K562 (cell line): ENCODE data around the gene NUAK1. TPM values are rescaled to one million over a fixed set of nuclear protein-coding genes. Genes with fewer than 3 reads are reported as not detected.

ENCODE experiments used
- ATAC-seq: fragments of 200-7000 bp; cut with Tn5 transposase; 3 replicates; pipeline ENCODE4 v1.9.1; 2020; ENCODE audit warnings: moderate library complexity
- BruUV-seq: library from RNA; stranded (reverse); fragments of 400-500 nt; replicated peaks from 2 replicates; lab custom pipeline; 2021; lab: Mats Ljungman, UMichigan
- CTCF ChIA-PET: fragments of 300-600 bp; formaldehyde crosslinking; extraction: SDS; loops from one replicate; lab custom pipeline; 2021; ENCODE audit warnings: low intra/inter-chr PET ratio; lab: Yijun Ruan, JAX
- POLR2A ChIA-PET: fragments of 300-600, 350-650 bp; sonication (Branson Sonifier 250); formaldehyde crosslinking; extraction: SDS; loops from one replicate; lab custom pipeline; 2021; ENCODE audit warnings: antibody characterized with exemption, inconsistent platforms; lab: Yijun Ruan, JAX
- DNase-seq, 4 experiments: peaks; one replicate each; pipeline versions ENCODE4 v3.0.0 to v3.0.0-alpha.2; 2011 to 2018; ENCODE audit warnings: low spot score in 3 of 4, mixed read lengths in 3 of 4; ENCODE audit errors: extremely low read depth in 1 of 4
- FAIRE-seq: peaks from 2 replicates; lab custom pipeline; 2011; peaks lifted over from hg19 to GRCh38; lab: Jason Lieb, UNC
- H2AFZ ChIP-seq: 2 replicates; pipeline ENCODE4 v1.6.0; 2011; ENCODE audit warnings: low read depth, low read length, control low read depth, inconsistent platforms
- H3K27ac ChIP-seq: fragments of 200-600 bp; 3 replicates; pipeline ENCODE4 v1.8.0; 2011; ENCODE audit warnings: low read depth, mild to moderate bottlenecking, control low read depth, inconsistent platforms, low read length, moderate library complexity, mixed read lengths; ENCODE audit errors: extremely low read depth
- H3K27me3 ChIP-seq, 2 experiments: fragments of 300-600 bp in 1 of 2; 2 replicates in 1 of 2; 3 replicates in 1 of 2; pipeline versions ENCODE4 v1.6.0 to v1.8.0; 2011; ENCODE audit warnings: inconsistent platforms in 2 of 2, low read length in 2 of 2, mild to moderate bottlenecking in 1 of 2, mixed read lengths in 1 of 2, moderate library complexity in 1 of 2; ENCODE audit not compliant: control insufficient read depth in 2 of 2, insufficient read depth in 2 of 2
- H3K36me3 ChIP-seq: fragments of 300-600 bp; 3 replicates; pipeline ENCODE4 v1.8.0; 2011; ENCODE audit warnings: mild to moderate bottlenecking, low read length, inconsistent platforms; ENCODE audit not compliant: control insufficient read depth, insufficient read depth
- H3K4me1 ChIP-seq, 2 experiments: fragments of 200-600 bp in 1 of 2; replicated peaks in 1 of 2; 2 replicates in 1 of 2; 3 replicates in 1 of 2; pipeline versions ENCODE4 v1.5.1 to v1.8.0; 2011; ENCODE audit warnings: inconsistent platforms in 2 of 2, low read length in 2 of 2, mild to moderate bottlenecking in 1 of 2, mixed read lengths in 1 of 2, moderate library complexity in 1 of 2; ENCODE audit not compliant: control insufficient read depth in 2 of 2, insufficient read depth in 2 of 2
- H3K4me2 ChIP-seq: 2 replicates; pipeline ENCODE4 v1.6.1; 2011; ENCODE audit warnings: low read length, control low read depth, inconsistent platforms, mixed read lengths; ENCODE audit not compliant: insufficient read depth
- H3K4me3 ChIP-seq: fragments of 200-600 bp; sonication (generic), shearing (Covaris generic); 2 replicates; pipeline ENCODE4 v1.5.1; 2016; ENCODE audit warnings: control low read depth, inconsistent platforms
- H3K79me2 ChIP-seq: fragments of 200-600 bp; 3 replicates; pipeline ENCODE4 v1.8.0; 2011; ENCODE audit warnings: low read length, inconsistent platforms; ENCODE audit not compliant: control insufficient read depth, insufficient read depth
- H3K9ac ChIP-seq, 2 experiments: 2 replicates each; pipeline versions ENCODE4 v1.6.0 to v1.6.1; 2011; ENCODE audit warnings: low read depth in 2 of 2, low read length in 2 of 2, control low read depth in 1 of 2, inconsistent platforms in 1 of 2, mild to moderate bottlenecking in 1 of 2, mixed read lengths in 1 of 2; ENCODE audit not compliant: insufficient read depth in 1 of 2
- H3K9me1 ChIP-seq: one replicate; pipeline ENCODE4 v1.6.0; 2011; ENCODE audit warnings: inconsistent platforms, mild to moderate bottlenecking, low read length, moderate library complexity; ENCODE audit not compliant: control insufficient read depth, insufficient read depth
- H3K9me3 ChIP-seq: replicated peaks from 2 replicates; pipeline ENCODE4 v1.5.1; 2011; ENCODE audit warnings: low read depth, low read length, inconsistent platforms; ENCODE audit not compliant: control insufficient read depth, insufficient read depth
- H4K20me1 ChIP-seq: replicated peaks from 2 replicates; pipeline ENCODE4 v1.6.1; 2011; ENCODE audit warnings: low read length, inconsistent platforms, mixed read lengths; ENCODE audit not compliant: control insufficient read depth, insufficient read depth
- CEBPZ ChIP-seq: fragments of 150-350 bp; IDR thresholded peaks from 2 replicates; pipeline ENCODE4 v1.6.1; 2014; ENCODE audit warnings: low read depth, mild to moderate bottlenecking, low read length, borderline replicate concordance
- NR4A1 ChIP-seq, 2 experiments: fragments of 250-450 bp in 1 of 2; fragments of 450-650 bp in 1 of 2; sonication (Bioruptor Pico) in 1 of 2; IDR thresholded peaks; 2 replicates each; pipeline versions ENCODE4 v1.4.0 to v1.6.1; 2016 to 2020; ENCODE audit warnings: mild to moderate bottlenecking in 2 of 2, missing compliant biosample characterization in 1 of 2, missing genetic modification characterization in 1 of 2, moderate library complexity in 1 of 2
- SLC30A9 ChIP-seq: fragments of 250-450 bp; sonication (Bioruptor Pico); IDR thresholded peaks from 2 replicates; pipeline ENCODE4 v1.8.0; 2022; ENCODE audit warnings: mild to moderate bottlenecking, moderate library complexity
- SREBF2 ChIP-seq: sonication (generic); formaldehyde crosslinking; IDR thresholded peaks from 2 replicates; pipeline ENCODE4 v1.4.0; 2020; ENCODE audit warnings: mild to moderate bottlenecking, missing genetic modification reagents
- XRCC5 ChIP-seq: fragments of 200-400 bp; formaldehyde crosslinking; IDR thresholded peaks from 2 replicates; pipeline ENCODE4 v1.6.1; 2017; ENCODE audit warnings: low read depth, mild to moderate bottlenecking, low read length
- ZNF324 ChIP-seq: fragments of 250-450 bp; sonication (Bioruptor Pico); IDR thresholded peaks from 2 replicates; pipeline ENCODE4 v1.4.0; 2020; ENCODE audit warnings: mild to moderate bottlenecking
- ZNF551 ChIP-seq: fragments of 250-450 bp; sonication (Bioruptor Pico); IDR thresholded peaks from 2 replicates; pipeline ENCODE4 v1.5.0; 2021; ENCODE audit warnings: mild to moderate bottlenecking, moderate library complexity
- WGBS: fragments of 100-300 bp; shearing (Covaris generic); methylation state at CpG from one replicate; pipeline ENCODE4 v1.1.6; 2016; ENCODE audit warnings: low coverage, mixed read lengths; ENCODE audit not compliant: insufficient coverage; ENCODE audit errors: missing lambda C conversion rate; 5-methylcytosine and 5-hydroxymethylcytosine counted together
- in situ Hi-C: fragments of 300-500 bp; cut with MboI; formaldehyde crosslinking; loops from 4 replicates; pipeline ENCODE4 v1.15.0; 2018; ENCODE audit warnings: inconsistent platforms, mixed read lengths
- intact Hi-C: fragments of 100-400 bp; cut with micrococcal nuclease; formaldehyde crosslinking; loops from 2 replicates; pipeline ENCODE4 v1.14.2; 2022
- polyA plus RNA-seq, 8 experiments: library from polyadenylated mRNA; depleted of rRNA in 4 of 8; stranded (reverse) in 5 of 8; unstranded in 3 of 8; fragments of >200 nt; fragmentation: Nextera tagmentation in 2 of 8; fragmentation: Illumina TruSeq in 1 of 8; extraction: Ambion mirVana in 2 of 8; extraction: Trizol in 1 of 8; gene quantifications; 2 replicates each; pipeline versions ENCODE4 v1.2.1 to v1.2.3, GENCODE V29; 2011 to 2014; ENCODE audit warnings: inconsistent platforms in 1 of 8, missing spikeins in 1 of 8
- total RNA-seq, 7 experiments: library from RNA; depleted of rRNA in 6 of 7; stranded (reverse); fragments of >200 nt in 6 of 7; fragmentation: Illumina TruSeq in 2 of 7; extraction: Trizol in 2 of 7; gene quantifications; 2 replicates each; pipeline versions ENCODE4 v1.2.1 to v1.2.3, GENCODE V29; 2011 to 2021; ENCODE audit warnings: low replicate concordance in 1 of 7
- TF ChIP-seq, protein P1 (sequence below): fragments of 250-450 bp; sonication (Bioruptor Pico); IDR thresholded peaks from 2 replicates; pipeline ENCODE4 v1.8.0; 2021; ENCODE audit warnings: mild to moderate bottlenecking, moderate library complexity
- TF ChIP-seq, protein P2 (sequence below), 2 experiments: fragments of 450-650 bp; IDR thresholded peaks; 2 replicates each; pipeline ENCODE4 v1.6.1; 2016; ENCODE audit warnings: mild to moderate bottlenecking in 2 of 2, borderline replicate concordance in 1 of 2, low read depth in 1 of 2, moderate library complexity in 1 of 2

Gene NUAK1
- total and polyA plus RNA-seq, 9 of the 15 experiments (the other 6 are each of a cell fraction or from before 2014, with no cell fraction given): 0.02 TPM; not detected in 8

- DNase-seq: no peak
- intact Hi-C loops (loop anchor here (10.0 kb wide), 2 partner anchors 122 to 1942 kb away; no protein-coding TSS in a partner anchor), in situ Hi-C loops (no loop called here)
- ATAC-seq: no peak
- H3K36me3 ChIP-seq: no peaks in the 10 kb centered on the region
- no peak overlapping the region for H3K27ac ChIP-seq
- no peak for FAIRE-seq
- H3K27me3 ChIP-seq: peaks cover 0 to 9% of the 10 kb centered on the region in 2 experiments; a peak in 2 of 5 replicates
- WGBS: 3% methylated on average over 4 of the region's 4 CpGs
- H3K79me2 ChIP-seq: no peaks in the 10 kb centered on the region
- no TSS peak for BruUV-seq
- H3K9me1 ChIP-seq: peaks cover 2% of the 10 kb centered on the region
- ChIA-PET CTCF (no interaction called here), POLR2A (no interaction called here)
- no peaks in the 10 kb centered on the region for H3K9me3 ChIP-seq
- H3K9ac ChIP-seq: no peak overlapping the region
- no peak overlapping the region for H2AFZ ChIP-seq
- H3K4me1 ChIP-seq: no peaks in the 10 kb centered on the region
- H4K20me1 ChIP-seq: no peaks in the 10 kb centered on the region
- no peak overlapping the region for H3K4me3 ChIP-seq
- H3K4me2 ChIP-seq: no peak overlapping the region
- TF ChIP-seq SREBF2 (CRISPR knock-in tag) (no peak), XRCC5 (no peak), ZNF324 (CRISPR knock-in tag) (no peak), SLC30A9 (CRISPR knock-in tag) (no peak), ZNF551 (CRISPR knock-in tag) (no peak), CEBPZ (no peak), NR4A1 (CRISPR knock-in tag; IDR thresholded peaks at IDR 0.05) (no peak), NR4A1 (tag; IDR thresholded peaks at IDR 0.05) (no peak)
- TF ChIP-seq, protein P1, sequence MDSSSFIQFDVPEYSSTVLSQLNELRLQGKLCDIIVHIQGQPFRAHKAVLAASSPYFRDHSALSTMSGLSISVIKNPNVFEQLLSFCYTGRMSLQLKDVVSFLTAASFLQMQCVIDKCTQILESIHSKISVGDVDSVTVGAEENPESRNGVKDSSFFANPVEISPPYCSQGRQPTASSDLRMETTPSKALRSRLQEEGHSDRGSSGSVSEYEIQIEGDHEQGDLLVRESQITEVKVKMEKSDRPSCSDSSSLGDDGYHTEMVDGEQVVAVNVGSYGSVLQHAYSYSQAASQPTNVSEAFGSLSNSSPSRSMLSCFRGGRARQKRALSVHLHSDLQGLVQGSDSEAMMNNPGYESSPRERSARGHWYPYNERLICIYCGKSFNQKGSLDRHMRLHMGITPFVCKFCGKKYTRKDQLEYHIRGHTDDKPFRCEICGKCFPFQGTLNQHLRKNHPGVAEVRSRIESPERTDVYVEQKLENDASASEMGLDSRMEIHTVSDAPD (CRISPR knock-in tag): no peak
- TF ChIP-seq, protein P2, sequence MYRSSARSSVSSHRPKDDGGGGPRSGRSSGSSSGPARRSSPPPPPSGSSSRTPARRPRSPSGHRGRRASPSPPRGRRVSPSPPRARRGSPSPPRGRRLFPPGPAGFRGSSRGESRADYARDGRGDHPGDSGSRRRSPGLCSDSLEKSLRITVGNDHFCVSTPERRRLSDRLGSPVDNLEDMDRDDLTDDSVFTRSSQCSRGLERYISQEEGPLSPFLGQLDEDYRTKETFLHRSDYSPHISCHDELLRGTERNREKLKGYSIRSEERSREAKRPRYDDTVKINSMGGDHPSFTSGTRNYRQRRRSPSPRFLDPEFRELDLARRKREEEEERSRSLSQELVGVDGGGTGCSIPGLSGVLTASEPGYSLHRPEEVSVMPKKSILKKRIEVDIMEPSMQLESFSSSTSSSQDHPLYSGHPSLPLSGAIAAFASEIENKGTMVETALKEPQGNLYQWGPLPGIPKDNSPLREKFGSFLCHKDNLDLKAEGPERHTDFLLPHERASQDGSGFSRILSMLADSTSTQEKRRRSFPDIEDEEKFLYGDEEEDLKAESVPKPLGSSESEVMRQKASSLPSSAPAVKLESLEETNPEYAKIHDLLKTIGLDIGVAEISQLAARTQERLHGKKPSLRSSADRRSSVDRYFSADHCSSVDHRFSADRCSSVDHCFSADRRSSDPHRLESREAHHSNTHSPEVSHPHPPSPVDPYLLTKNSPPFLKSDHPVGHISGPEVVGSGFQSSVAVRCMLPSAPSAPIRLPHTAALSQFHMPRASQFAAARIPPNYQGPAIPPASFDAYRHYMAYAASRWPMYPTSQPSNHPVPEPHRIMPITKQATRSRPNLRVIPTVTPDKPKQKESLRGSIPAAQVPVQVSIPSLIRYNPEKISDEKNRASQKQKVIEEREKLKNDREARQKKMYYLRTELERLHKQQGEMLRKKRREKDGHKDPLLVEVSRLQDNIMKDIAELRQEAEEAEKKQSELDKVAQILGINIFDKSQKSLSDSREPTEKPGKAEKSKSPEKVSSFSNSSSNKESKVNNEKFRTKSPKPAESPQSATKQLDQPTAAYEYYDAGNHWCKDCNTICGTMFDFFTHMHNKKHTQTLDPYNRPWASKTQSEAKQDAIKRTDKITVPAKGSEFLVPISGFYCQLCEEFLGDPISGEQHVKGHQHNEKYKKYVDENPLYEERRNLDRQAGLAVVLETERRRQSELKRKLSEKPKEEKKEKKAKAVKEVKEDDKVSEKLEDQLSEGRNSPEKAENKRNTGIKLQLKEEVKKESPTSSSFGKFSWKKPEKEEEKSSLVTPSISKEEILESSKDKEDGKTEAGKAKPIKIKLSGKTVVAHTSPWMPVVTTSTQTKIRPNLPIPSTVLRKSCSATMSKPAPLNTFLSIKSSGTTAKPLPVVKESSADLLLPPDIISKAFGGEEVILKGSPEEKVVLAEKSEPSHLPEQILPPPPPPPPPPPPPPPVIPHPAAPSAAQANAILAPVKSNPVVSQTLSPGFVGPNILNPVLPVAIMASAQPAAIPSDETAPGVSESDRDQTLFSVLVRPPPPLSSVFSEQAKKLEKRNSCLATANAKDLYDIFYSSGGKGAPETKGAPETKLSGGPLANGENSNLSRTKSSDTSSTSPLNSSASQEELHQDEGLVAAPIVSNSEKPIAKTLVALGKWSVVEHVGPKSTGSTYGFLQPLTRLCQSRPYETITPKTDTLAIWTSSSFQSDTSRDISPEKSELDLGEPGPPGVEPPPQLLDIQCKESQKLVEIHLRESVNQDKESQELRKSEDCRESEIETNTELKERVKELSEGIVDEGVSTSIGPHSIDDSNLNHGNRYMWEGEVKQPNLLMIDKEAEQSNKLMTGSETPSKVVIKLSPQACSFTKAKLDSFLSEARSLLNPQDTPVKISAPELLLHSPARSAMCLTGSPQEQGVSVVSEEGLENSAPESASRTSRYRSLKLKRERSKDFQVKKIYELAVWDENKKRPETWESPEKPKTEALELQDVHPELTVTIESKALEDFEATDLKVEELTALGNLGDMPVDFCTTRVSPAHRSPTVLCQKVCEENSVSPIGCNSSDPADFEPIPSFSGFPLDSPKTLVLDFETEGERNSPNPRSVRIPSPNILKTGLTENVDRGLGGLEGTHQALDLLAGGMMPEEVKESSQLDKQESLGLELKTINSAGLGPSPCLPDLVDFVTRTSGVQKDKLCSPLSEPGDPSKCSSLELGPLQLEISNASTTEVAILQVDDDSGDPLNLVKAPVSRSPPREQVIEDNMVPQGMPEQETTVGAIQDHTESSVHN (IDR thresholded peaks at IDR 0.05; ENCODE audit: borderline replicate concordance in 1 of 2, low read depth in 1 of 2): no peak
Measured at GRCh38 chr12:106146987-106147386, 8.2 kb upstream of the NUAK1 start.
